Measurements from ENCODE around the gene USPL1. TPM values are rescaled to one million over a fixed set of nuclear protein-coding genes. Genes with fewer than 3 reads are reported as not detected.

USPL1 gene
- total RNA-seq, 6 experiments from 2014 or later = 5.6 to 11.2 (median 8.4) TPM

DNA sequence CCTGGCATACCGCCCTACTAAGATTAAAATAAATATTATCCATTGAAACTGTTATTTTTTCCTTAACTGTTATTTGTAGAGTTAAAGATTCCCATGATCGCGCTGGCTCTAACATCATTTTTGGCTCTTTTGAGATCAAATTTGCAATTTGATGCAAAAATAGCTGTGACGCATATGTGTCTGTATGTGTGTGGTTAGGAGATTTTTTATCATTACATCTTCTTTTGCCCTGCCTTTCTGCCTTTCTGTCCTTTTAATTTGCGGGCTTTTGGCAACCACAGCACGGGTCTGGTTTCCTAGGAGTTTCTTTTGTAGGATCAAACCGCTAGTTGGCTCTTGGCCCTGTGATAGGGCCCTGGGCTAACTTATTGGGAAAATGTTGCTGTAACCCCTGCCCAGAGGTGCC is 80.3 kb downstream of the USPL1 start:
- Histone ChIP-seq H3K4me1 (no peaks in the 10 kb centered on the region), H3K9me3 (no peaks in the 10 kb centered on the region), H3K36me3 (no peaks in the 10 kb centered on the region), H3K4me3 (no peak overlapping the region), H3K27ac (no peak overlapping the region), H3K27me3 (no peaks in the 10 kb centered on the region)
- intact Hi-C loops (cut with DNase I) = no loop called here
- WGBS (ENCODE audit: insufficient coverage, low coverage, low lambda C conversion rate, missing lambda C conversion rate) = 66% methylated on average over 7 of the region's 7 CpGs
- DNase-seq (no peak), ATAC-seq (no peak)
- TF ChIP-seq, protein P1, sequence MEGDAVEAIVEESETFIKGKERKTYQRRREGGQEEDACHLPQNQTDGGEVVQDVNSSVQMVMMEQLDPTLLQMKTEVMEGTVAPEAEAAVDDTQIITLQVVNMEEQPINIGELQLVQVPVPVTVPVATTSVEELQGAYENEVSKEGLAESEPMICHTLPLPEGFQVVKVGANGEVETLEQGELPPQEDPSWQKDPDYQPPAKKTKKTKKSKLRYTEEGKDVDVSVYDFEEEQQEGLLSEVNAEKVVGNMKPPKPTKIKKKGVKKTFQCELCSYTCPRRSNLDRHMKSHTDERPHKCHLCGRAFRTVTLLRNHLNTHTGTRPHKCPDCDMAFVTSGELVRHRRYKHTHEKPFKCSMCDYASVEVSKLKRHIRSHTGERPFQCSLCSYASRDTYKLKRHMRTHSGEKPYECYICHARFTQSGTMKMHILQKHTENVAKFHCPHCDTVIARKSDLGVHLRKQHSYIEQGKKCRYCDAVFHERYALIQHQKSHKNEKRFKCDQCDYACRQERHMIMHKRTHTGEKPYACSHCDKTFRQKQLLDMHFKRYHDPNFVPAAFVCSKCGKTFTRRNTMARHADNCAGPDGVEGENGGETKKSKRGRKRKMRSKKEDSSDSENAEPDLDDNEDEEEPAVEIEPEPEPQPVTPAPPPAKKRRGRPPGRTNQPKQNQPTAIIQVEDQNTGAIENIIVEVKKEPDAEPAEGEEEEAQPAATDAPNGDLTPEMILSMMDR (IDR thresholded peaks at IDR 0.05) = no peak
- no peak for TF ChIP-seq POLR2A (IDR thresholded peaks at IDR 0.05)

DNA sequence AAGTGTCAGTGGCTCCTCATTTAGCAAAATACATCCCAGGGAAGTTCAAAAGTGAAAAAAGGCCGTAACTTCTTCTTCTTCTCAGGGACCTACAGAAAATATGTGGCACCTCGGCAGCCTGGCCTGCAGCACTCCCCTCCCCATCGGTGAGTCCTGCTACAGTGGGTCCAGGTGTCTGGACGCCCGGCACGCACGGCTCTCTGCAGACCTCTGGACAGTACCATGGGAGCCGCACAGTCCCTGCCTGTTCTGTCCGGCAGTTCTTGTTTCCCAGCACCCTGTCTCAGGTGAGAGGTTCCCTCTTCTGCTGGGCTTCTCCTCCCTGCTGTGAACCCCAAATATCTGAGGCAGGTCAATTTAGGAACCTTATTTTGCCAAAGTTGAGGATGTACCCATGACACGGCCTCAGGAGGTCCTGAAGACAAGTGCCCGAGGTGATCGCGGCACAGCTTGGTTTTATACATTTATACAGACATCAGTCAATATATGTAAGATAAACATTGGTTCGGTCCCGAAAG is 80.8 kb downstream of the USPL1 start:
- ATAC-seq = no peak

DNA sequence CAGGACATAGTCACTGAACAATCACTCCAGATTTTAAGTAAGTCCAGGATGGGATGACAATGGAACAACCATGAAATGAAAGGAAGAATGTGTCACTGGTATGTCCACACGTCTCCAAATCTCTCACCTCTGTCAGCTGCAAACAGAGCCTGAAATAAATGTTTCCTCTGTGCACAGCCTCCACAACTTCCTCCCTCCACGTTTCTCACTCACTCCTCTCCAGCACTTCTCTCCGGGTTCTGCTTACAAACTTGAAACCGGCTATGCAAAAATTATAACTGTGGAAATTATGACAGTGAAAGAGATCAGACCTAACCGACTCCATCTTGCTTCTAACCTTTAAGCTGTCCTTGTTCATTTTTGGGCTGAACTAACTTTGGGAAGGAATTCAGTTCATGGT is 82.6 kb downstream of the USPL1 start:
- H3K9me3 ChIP-seq = no peaks in the 10 kb centered on the region
- H3K4me1 ChIP-seq = no peaks in the 10 kb centered on the region
- ATAC-seq (no peak), DNase-seq (no peak)
- no peak overlapping the region for H3K4me3 ChIP-seq
- no peak overlapping the region for H3K27ac ChIP-seq
- TF ChIP-seq POLR2A (IDR thresholded peaks at IDR 0.05) = no peak
- TF ChIP-seq, protein P1 (IDR thresholded peaks at IDR 0.05) = no peak
- intact Hi-C loops (cut with DNase I) = no loop called here
- no peaks in the 10 kb centered on the region for H3K27me3 ChIP-seq
- 35% methylated on average over 5 of the region's 5 CpGs for WGBS (ENCODE audit: insufficient coverage, low coverage, low lambda C conversion rate, missing lambda C conversion rate)
- H3K36me3 ChIP-seq = no peaks in the 10 kb centered on the region

More for the DNA sequence above, 80.8 kb downstream of the USPL1 start:
- Histone ChIP-seq H3K4me1 (no peaks in the 10 kb centered on the region), H3K9me3 (no peaks in the 10 kb centered on the region), H3K27ac (no peak overlapping the region), H3K4me3 (no peak overlapping the region), H3K27me3 (no peaks in the 10 kb centered on the region), H3K36me3 (no peaks in the 10 kb centered on the region)
- DNase-seq = no peak
- TF ChIP-seq POLR2A (IDR thresholded peaks at IDR 0.05) = no peak
- TF ChIP-seq, protein P1 (IDR thresholded peaks at IDR 0.05) = no peak
- 68% methylated on average over 9 of the region's 15 CpGs for WGBS (ENCODE audit: insufficient coverage, low coverage, low lambda C conversion rate, missing lambda C conversion rate)
- intact Hi-C loops (cut with DNase I) = no loop called here

DNA sequence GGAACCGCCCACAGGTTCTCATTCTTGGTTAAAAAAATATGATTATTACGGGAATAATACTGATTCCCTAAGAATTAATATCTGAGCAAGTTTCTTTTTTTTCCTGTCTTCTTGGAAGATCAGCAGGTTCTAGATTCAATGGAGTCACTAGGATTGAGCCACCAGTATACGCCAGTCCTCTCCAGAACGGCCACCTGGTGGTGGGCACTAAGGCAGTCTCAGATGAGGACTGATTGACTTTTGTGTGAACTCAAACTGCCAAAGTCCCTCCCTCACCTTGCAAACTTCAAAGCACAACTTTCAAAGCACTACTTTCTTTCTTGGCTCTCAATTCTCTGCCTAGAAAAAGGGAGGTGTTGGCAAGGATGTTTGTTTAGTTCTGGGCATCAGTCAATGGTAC is 84.3 kb downstream of the USPL1 start:
- H3K4me3 ChIP-seq = no peak overlapping the region
- intact Hi-C loops (cut with DNase I) = no loop called here
- DNase-seq = no peak
- H3K27ac ChIP-seq = no peak overlapping the region
- WGBS (ENCODE audit: insufficient coverage, low coverage, low lambda C conversion rate, missing lambda C conversion rate) = 73% methylated on average over 4 of the region's 4 CpGs
- no peaks in the 10 kb centered on the region for H3K27me3 ChIP-seq
- ATAC-seq = no peak
- no peaks in the 10 kb centered on the region for H3K4me1 ChIP-seq
- TF ChIP-seq POLR2A (IDR thresholded peaks at IDR 0.05) = no peak
- TF ChIP-seq, protein P1 (IDR thresholded peaks at IDR 0.05) = no peak
- H3K36me3 ChIP-seq = no peaks in the 10 kb centered on the region
- H3K9me3 ChIP-seq = no peaks in the 10 kb centered on the region

DNA sequence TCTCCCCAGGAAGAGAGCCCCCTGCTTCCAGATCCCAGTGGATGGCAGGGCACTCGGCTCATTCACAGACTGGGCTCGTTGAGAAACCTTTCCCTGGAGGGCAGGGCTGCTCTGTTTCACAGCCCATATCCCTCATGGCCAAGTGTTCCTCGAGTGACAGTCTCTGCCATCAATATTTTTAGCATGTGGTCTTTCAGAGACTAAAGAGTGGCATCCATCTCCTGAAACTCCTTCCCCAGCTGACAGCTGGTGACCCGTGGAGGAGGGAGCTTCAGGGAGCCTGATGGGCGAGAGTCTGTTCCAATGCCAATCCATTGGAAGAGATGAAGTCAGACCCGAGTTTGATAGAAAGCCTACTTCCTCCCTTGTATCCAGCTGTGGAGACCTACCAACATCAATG is 86.9 kb downstream of the USPL1 start:
- no peak for TF ChIP-seq POLR2A (IDR thresholded peaks at IDR 0.05)
- TF ChIP-seq, protein P1 (IDR thresholded peaks at IDR 0.05) = no peak
- WGBS (ENCODE audit: insufficient coverage, low coverage, low lambda C conversion rate, missing lambda C conversion rate) = 55% methylated on average over 4 of the region's 6 CpGs
- no peaks in the 10 kb centered on the region for H3K36me3 ChIP-seq
- H3K4me1 ChIP-seq = no peaks in the 10 kb centered on the region
- H3K9me3 ChIP-seq = no peaks in the 10 kb centered on the region
- H3K27me3 ChIP-seq = no peaks in the 10 kb centered on the region
- intact Hi-C loops (cut with DNase I) = no loop called here
- no peak overlapping the region for H3K4me3 ChIP-seq
- DNase-seq = no peak
- no peak overlapping the region for H3K27ac ChIP-seq
- ATAC-seq = no peak
